ENCODE results near the gene RAD54L. TPM values are rescaled to one million over a fixed set of nuclear protein-coding genes. Genes with fewer than 3 reads are reported as not detected.

RAD54L gene
- total RNA-seq, 1 experiment from 2014 or later = 28.9 TPM

- Histone ChIP-seq H3K4me1 (ENCODE audit: control insufficient read depth in 1 of 2, insufficient read depth in 2 of 2, low read length in 2 of 2) (peaks cover 5 to 7% of the 10 kb centered on the region in 2 experiments; a peak in 2 of 4 replicates), H3K79me2 (ENCODE audit: insufficient read depth, low read length) (peaks cover 65% of the 10 kb centered on the region), H3K4me3 (replicated peaks in 1 of 2; ENCODE audit: low read depth in 1 of 2, low read length in 2 of 2) (no peak overlapping the region), H3K4me2 (ENCODE audit: low read length) (no peak overlapping the region), H3K27ac (ENCODE audit: low read depth, low read length) (no peak overlapping the region), H4K20me1 (ENCODE audit: insufficient read depth) (peaks cover 24% of the 10 kb centered on the region; the same call in 1 of the 2 replicates), H3K9me2 (ENCODE audit: insufficient read depth) (no peaks in the 10 kb centered on the region), H2AFZ (ENCODE audit: low read depth, low read length, poor library complexity, severe bottlenecking) (no peak overlapping the region), H3K36me3 (ENCODE audit: control insufficient read depth in 1 of 2, insufficient read depth in 2 of 2, low read length in 2 of 2) (peaks cover 41 to 57% of the 10 kb centered on the region in 2 experiments), H3K27me3 (ENCODE audit: insufficient read depth, low read length) (no peaks in the 10 kb centered on the region), H3K9me3 (ENCODE audit: control insufficient read depth in 1 of 2, insufficient read depth in 1 of 2, low read depth in 1 of 2, low read length in 2 of 2) (no peaks in the 10 kb centered on the region), H3K9ac (ENCODE audit: low read length) (no peak overlapping the region)
- intact Hi-C loops (cut with micrococcal nuclease) = no loop called here
- ChIA-PET POLR2A (no interaction called here), RAD21 (ENCODE audit: low non-redundant PET in 1 of 2, low total read pairs in 2 of 2, uncharacterized antibody in 2 of 2, unreplicated experiment in 2 of 2) (no interaction called here), CTCF (interaction anchor here (0.9 kb wide), 1 partner anchor 65 kb away, joined by 3 read pairs; no protein-coding TSS in a partner anchor)
- no peak for DNase-seq (ENCODE audit: low read depth, low spot score)
- no TSS peak for BruUV-seq (replicated peaks)
- TF ChIP-seq FOSL1 (IDR thresholded peaks at IDR 0.05; ENCODE audit: low read depth) (no peak), EZH2 (IDR thresholded peaks at IDR 0.05) (no peak), ZFX (IDR thresholded peaks at IDR 0.05) (no peak), POLR2AphosphoS5 (IDR thresholded peaks at IDR 0.05; ENCODE audit: low read depth, low read length) (no peak), RAD21 (IDR thresholded peaks at IDR 0.05; ENCODE audit: low read depth) (no peak), ZNF274 (IDR thresholded peaks at IDR 0.05; ENCODE audit: low read depth, low read length) (no peak), SIN3A (IDR thresholded peaks at IDR 0.05; ENCODE audit: low read depth) (no peak), MAX (IDR thresholded peaks at IDR 0.05) (no peak), YY1 (IDR thresholded peaks at IDR 0.05; ENCODE audit: extremely low read depth, insufficient replicate concordance, low read depth, low read length) (no peak), ELF1 (IDR thresholded peaks at IDR 0.05; ENCODE audit: borderline replicate concordance, low read depth) (no peak), CEBPB (IDR thresholded peaks at IDR 0.05; ENCODE audit: low read depth) (no peak)
- TF ChIP-seq, protein P1, sequence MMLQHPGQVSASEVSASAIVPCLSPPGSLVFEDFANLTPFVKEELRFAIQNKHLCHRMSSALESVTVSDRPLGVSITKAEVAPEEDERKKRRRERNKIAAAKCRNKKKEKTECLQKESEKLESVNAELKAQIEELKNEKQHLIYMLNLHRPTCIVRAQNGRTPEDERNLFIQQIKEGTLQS (IDR thresholded peaks at IDR 0.05) = no peak
- ATAC-seq = no peak
Observed at GRCh38 chr1:46309401-46310159, 62.0 kb downstream of the RAD54L start.

All from HCT116 (cell line).